ENCODE data around the gene FAM13B.
"Not testable (repeated sequence)": the region's sequence is repeated elsewhere in the genome, so short reads cannot be mapped to it uniquely, and the experiment has no call there.

Gene FAM13B

DNA sequence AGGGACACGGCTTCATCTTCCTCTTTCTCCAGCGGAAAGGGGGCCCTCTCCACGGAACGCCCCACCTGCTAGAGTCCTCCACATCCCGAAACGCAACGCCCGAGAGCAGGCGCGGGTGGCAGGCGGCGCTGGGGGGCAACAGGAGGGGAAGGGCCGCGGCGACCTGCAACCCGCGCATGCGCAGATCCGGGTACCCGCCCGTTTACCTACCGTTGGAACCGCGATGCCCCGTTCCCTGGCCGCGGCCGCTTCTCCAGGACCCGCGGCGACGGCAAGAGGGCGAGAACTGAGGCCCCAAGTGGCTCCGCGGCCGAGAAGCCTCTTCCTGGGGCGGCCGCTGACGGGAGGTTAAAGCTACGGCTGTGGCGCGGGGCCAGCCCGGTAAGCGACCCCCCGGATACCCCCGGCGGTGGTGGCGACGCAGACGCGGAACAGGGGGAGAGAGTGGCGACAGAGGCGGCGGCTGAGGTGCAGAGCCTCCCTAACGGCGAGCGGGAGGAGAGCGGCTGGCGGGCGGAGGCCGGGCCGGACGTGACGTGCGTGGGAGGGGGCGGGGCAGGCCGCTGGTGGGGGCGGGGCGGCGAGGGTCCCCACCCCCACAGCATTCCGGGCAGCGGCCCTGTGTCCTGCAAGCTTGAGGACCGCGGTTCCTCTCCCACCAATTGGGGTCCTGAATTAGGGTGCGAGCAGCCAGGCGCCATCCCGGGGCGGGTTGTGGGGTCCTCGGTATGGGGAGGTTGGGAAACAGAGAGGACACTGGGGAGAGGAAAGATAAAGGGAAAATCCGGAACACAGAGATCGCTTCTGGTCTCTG is at the start of gene FAM13B:
FAM13B (minus strand) TSS at position 508 of the 814 bp plus-strand sequence. CDS start 13,968 bp downstream, outside the sequence.
- peak; percentile 86 for DNase-seq

DNA sequence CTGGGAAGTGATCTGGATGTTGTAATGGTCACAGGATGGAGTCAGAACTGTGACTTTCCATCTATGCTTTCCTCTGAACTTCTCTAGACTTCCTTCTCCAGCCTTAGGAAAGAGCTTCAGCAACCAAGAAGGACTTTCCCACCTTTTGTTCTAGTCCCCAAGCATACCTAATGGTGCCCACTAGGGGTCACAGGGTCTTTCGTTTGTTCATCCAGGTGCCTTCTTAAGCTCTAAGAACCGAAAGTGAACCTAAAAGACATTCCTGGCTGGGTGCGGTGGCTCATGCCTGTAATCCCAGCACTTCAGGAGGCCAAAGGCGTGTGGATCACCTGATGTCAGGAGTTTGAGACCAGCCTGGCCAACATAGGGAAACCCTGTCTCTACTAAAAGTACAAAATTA is 49.2 kb upstream of the FAM13B start:
- DNase-seq: no peak

DNA sequence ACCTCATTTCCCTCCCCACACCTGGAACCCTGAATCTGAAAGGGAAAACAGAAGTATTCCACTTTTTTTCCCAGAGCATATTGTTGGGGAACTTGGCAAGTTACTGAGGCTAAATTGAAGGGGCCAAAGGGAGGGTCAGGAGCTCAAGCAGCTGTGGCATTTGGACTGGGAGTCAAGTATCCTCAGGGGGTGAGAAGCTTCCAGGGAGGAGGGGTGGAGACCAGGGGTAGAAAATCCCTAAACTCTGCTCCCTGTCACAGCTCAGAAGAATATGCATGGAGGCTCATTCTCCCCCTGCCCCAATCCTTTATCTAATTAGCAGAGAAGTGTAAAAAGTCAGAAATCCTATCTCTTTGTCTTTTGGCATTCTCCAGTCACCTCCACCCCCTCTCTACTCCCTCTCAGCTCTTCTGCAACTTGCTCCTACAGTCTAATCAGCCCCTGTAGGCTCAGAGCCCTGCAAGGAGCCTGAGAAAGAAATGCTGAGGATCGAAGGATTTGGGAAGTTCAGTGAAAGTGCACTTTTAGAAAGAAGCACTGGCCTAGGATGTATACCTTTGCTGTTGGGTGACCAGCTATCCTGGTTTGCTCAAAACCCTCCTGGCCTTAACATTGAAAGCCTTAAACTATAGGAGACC is 45.2 kb upstream of the FAM13B start:
- no peak for DNase-seq

DNA sequence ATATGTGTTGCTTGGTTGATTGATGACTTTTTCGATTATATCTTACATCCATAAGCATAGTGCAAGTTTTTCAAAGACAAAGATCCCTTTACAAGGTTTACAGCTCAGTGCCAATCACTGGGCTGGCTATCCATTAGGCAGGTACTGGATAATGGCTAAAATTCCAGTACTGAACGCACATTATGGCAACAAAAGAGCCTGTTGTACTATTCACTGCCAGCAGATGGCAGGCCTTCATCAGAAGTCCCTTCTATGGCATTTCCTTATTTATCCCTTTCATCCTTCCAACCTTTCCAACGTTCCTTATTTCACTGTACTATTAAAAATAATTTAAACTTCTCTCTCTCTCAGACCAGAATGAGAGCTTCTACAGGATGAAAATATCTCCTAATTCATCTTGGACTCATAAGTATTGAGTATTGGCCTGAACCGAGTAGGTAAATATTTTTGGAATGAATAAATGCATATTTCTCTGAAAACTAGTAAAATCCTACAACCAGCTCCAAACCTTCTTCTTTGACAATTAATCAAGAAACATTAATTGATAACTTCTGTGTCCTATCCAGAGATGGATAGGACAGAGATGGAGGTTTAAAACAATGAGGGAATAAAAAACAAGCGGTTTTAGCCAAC is 44.3 kb upstream of the FAM13B start:
- peak; percentile 65 for DNase-seq

DNA sequence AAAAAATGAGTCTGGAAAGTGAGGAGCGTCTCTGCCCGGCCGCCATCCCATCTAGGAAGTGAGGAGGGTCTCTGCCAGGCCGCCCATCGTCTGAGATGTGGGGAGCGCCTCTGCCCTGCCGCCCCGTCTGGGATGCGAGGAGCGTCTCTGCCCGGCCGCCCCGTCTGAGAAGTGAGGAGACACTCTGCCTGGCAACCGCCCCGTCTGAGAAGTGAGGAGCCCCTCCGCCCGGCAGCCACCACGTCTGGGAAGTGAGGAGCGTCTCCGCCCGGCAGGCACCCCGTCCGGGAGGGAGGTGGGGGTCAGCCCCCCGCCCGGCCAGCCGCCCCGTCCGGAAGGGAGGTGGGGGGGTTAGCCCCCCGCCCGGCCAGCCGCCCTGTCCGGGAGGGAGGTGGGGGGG is 37.1 kb upstream of the FAM13B start:
- not testable (repeated sequence) for DNase-seq

DNA sequence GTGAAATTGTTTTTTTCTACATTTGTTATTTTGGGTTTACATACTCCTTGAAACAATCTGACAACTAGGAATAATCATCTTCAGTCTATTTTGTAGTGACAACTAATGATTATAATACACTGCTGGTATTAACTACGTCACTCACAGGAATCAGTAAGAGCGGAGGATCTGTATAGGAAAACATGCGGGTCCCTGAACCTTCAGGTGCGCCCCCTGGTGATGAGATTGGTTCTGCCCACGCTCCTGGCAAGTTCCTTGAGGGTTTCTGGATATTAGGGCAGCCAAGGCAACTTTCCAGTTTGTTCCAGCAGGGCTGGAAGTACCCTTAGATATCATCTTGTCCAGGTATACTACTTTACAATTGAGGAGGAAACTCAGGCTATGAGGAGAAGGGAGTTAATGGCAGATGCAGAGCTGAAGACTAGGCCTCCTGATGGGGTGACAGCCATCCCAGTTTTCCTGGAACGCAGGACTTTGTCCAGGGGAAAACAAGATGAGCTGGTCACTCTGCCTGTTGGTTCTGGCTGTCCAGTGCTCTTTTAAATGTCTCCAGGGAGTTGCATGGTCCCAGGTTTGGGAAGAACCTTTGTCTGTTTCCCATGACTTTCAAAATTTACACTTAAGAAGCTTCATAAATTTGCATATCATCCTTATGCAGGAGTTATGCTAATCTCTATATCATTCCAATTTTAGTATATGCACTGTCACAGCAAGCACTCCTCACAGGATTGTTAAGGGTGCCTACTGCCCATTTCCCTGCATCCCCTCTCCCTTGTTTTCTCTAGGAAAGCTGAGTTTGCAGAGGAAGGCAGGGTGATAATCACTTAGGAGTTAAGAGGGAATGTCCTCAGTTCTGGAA is 36.1 kb upstream of the FAM13B start:
- DNase-seq: peak; percentile 85

DNA sequence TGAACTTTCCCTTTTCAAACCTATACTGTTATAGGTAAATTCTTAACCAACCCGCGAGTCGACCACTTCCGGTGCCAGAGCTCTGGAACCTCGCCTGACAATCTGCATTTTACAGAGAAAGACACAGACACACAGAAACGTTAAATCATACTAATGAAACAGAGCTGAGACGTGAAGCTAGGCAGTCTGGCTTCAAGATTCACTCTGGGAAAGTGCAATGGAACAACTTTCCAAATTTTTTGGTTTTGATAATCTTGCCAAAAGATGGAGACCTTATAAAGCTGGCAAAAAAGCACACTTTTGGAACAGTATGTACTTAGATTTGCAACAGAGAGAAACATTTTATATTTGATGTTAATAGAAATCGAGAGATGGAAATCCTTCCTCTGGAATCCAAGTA is 35.1 kb upstream of the FAM13B start:
- DNase-seq: no peak

DNA sequence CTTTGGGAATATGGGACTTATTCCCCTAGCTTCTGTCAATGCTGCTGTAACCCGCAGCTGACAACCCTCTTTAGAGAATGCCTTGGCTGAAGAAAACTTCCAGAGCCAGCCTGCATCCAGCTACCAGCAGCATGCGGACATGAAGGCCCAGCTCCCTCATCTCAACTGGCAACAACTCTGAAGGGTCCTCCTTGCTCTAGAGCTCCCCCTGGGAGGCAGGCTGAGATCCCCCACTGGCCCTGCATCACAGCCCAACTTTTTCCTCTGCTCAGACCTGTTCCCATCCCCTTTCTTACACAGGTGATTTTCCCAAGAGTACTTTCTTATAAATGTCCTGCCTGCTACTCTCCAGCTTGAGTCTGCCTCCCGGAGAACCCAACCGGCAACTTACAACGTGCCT is 32.2 kb upstream of the FAM13B start:
- peak; percentile 17 for DNase-seq

DNA sequence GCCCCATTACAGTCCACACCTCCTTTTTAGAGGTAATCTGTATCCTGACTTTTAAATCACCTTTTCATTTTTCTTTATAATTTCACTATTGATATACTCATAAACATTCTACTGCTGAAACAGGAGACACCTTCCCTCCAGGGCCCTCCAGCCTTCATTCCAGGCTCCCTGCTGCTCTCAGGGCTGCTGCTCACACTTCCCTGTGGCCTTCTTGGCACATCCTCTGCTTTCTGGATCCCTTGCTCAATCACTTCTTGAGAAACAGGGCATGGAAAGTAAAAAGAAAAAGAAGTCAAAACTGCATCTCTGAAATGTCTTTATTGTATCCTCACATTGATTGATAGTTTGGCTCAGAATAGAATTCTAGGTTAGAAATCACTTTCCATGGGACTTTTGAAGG is 31.6 kb upstream of the FAM13B start:
- DNase-seq: no peak

DNA sequence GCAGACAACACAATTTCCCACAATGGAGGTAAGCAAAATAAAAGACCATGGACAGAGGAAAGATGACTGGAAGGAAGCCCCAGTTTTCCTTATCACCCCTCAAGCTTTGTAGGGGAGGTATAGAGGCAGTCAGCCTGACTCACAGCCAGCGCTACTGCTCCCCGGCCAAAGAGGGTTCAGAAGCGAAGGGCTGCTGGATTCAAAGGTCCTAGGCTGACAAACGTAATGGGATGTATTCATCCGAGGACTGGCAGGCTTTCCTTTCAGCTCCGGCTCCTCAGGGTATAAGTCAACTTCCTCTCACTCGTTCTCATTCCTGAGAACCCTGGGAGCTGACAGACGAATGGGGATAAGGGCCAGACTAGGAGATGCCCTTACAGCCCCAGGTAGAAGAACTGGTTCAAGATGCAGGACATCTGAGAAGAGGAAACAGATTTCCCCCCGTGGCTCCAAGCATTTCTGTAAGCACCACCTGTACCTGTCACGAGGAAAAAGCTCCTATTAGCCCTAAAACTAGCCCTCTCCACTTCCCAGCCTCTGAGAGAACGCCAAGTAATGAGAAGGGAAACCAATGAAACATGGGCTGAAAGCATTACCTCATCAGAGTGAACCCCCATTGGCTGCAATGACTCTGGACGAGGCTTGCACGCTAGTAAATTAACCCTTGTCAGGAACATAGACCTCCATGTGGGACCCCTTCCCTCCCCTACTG is 22.1 kb upstream of the FAM13B start:
- no peak for DNase-seq

DNA sequence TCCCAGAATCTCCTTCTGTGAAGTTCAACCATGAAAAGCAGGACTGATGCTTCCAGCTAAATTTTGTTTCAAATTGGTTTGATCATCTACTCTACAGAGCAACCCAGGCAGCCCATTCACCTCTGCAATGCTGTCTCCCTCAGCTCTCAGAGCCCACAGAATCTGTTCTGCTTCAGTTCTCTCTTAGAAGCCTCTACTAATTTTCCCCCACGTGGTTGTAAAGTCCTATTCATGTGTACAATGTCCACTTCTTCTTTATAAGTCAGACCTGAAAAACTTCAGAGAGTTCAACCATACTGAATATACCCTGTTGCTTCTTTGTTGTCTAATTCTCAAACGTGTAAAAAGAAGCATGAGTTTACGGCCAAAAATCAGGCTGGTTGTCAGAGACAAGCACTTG is 21.3 kb upstream of the FAM13B start:
- no peak for DNase-seq

DNA sequence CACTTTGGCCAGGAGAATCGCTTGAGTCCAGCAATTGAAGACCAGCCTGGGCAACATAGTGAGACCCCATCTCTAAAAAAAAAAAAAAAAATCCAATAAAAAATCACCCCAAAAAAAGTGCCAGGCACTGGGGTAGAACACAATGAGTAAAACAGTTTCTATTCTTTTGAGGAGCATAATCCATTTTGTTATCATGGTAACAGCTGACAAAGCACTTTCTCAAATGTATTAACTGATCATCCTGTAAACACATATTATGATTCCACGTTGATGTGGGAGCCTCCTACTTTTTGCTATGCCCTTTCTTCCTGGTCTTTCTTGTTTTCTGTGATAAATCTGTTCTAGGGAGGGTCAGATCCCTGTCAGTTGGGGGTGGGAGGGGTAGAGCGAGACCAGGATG is 20.7 kb upstream of the FAM13B start:
- DNase-seq: no peak

DNA sequence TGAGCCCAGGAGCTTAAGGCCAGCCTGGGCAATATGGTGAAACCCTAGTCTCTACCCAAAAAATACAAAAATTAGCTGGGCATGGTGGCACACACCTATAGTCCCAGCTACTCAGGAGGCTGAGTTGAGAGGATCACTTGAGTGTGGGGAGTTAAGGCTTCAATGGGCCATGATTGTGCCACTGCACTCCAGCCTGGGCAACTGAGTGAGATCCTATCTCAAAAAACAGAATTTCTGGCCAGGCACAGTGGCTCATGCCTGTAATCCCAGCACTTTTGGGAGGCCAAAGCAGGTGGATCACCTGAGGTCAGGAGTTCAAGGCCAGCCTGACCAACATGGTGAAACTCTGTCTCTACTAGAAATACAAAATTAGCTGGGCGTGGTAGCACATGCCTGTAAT is 19.8 kb upstream of the FAM13B start:
- not testable (repeated sequence) for DNase-seq

DNA sequence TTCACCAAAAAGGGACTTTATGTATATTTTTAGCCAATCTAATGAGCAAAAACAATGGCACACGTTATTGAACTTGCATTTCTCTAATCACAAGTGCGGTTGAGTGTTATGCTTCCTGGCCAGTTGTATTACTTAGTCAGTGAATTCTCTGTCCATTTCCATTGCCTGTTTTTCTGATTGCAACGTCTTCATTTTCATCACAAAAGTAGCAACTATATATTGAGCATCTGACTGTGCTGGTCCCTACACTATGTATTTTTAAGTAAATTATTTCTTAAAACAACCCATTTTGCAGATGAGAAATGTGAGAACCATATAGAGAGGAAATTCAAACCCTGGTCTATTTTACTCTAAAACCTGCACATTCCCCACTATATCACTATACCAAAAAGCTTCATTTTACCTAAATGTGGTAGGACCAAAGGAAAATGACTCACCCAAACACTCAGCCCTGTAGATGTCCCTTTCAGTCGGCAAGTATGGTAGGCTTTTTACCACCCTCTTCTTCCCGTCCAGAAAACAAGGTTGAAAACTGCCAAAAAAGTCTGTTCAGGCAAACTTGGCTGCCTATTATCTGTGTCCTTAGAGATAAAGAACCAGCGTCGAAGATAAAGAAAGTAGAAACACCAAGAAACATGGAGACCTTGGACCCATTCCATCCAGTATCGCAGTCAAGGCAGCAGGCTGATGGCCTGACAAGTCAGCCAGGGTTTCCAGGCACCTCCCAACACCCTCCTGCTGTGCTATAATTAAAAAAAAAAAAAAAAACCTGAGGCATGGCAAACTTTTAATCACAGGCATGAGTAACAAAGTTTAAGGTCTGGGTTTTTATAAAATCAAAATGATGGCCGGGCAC is 18.8 kb upstream of the FAM13B start:
- DNase-seq: no peak

DNA sequence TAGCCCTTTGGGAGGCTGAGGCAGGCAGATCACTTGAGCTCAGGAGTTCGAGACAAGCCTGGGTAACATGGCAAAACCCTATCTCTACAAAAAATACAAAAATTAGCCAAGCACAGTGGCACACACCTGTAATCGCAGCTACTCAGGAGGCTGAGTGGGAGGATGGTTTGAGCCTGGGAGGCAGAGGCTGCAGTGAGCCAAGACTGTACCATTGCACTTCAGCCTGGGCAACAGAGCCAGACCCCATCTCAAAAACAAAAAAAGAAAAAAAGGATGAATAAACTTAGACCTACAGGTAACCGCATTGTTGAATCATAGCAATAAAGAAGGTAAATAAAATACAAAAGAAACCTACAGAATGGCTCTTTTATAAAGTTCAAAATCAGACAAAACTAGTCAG is 12.4 kb upstream of the FAM13B start:
- DNase-seq: not testable (repeated sequence)

DNA sequence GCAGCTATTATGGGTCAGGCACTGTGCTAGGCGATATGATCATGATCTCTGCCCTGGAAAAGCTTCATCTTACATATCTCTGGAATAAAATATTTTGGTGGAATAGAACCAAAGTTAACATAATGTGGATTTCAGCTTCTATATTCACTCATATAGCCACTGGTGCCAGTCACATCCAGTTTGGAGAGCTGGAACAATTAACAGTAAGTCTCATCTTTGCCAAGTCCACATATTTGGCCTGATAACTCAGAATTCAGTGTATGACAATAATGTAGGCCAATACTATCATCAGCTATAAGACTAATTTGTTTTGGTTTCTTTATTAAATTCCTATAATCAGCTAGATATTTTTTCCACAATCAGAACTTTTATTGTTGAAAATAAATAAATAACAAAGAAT is 5.9 kb upstream of the FAM13B start:
- DNase-seq: no peak

DNA sequence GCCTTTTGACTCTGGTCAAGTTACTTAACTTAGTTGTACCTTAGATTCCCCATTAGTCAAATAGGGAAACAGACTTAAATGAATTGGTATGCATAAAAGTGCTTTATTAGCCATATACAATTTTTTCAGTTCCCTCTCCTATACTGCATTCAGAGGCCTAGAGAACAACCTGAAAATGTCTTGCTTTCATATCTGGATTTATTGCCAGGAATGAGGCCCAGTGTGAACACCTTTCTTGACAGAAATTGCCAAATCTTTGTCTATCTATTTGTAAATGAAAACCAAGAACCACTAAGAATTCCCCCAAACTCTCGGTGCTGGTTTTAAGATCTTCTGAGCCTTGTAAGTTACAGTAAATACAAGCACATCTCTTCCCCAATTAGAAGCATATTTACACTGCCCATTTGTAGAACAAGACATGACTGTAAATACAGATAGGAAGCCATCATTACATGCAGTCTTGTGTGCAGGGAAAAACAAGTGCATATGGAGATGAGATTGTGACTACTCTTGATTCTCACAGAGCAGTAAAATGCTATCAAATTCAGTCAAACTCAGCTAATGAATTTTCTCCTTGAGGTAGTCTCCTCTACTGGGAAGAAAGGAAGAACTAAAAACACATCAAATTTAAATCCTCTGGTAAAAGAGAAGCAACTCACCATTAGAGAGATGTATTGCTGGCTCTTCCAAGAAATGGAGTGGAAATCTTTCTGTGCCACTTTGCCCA is 5.2 kb upstream of the FAM13B start:
- DNase-seq: no peak

DNA sequence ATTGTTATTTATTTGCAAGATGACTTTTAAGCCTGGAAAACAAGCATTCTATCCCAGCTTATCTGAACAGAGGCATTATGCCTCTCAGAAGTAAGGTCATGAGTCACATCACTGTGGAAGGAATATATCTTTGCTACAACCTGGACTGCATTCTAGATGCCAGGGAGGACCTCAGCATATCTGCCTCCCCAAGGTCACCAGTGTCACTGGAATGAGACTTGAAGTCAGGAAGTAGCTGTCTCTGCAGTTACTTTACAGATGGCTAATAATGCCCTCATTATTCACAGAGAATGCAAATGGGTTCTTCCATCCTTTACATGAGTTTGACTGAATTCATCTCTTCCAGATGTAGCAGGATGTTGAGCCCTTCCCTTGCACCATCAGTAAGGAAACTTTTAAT is 4.4 kb upstream of the FAM13B start:
- no peak for DNase-seq

DNA sequence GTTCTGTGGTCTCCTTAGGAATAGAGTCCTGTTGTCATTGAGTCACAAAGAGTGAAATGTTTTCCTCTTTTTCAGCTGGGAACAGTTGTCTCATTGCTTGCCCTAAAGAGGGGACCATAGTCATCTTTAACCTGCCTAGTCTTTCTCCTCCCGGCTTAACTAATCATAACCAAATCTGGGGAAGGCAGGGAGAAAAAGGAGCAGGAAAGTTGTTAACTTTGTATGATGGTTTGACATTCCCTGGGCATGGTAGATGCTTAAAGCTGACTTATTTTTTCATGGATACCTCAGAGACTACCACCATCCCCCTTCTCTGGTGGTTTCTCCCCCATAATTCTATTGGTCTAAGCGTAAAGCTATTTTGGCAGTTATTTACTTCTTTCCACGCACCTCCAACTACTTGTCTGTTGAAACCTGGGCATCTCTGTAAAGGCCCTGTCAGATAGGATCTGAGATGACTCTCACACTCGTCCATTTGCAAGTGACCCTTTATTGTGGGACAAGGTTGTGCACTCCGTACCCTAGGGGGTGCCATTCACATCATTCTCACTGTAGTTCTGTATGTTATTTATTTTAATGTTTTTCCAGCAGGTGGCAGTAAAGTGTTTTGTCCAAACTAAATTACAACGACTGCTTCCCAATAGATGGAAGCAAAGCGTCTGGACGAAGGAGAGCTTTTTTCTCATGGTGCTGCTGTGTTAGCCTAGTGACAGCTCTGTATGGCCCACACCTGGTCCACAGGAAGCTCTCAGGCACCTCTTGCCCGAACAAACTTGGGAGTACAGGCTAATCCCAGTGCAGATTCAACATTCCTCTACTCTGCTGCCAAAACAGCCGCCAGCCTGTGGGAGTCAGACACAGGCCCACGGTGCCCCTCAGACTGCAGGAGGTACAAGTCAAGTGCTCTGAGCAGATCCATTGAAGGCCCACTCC is 3.0 kb upstream of the FAM13B start:
- peak; percentile 65 for DNase-seq

DNA sequence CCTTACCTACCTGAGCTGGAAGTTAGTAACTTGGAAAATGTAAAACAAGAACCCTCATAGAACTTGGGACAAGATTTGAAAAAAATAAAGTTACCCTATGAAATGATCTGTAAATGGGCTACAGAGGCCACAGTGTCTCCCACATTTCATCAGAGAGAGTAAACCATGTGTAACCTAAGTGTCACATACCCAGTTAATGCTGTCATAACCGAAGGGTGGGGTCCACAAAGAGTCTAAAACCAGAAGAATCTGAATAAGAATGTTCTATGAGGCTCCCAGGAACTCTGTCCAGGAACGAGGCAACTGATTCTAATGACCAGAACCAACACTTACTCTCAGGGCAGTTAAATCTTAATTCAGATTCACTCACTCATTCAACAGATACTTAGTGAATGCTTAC is 1.0 kb upstream of the FAM13B start:
- DNase-seq: no peak

All from stimulated activated CD4-positive, alpha-beta T cell treated with anti-CD3 and anti-CD28 coated beads, Interleukin-15, amount 100 ng/mL, for 24 hours (primary cell).